H1 (cell line): Measurements from ENCODE around the gene IL17REL. TPM values are rescaled to one million over a fixed set of nuclear protein-coding genes. Genes with fewer than 3 reads are reported as not detected.

Experiments used
- CTCF ChIA-PET: fragments of 300-600 bp; sonication (Branson Sonifier 250); formaldehyde crosslinking; loops from one replicate; lab custom pipeline; 2021; ENCODE audit not compliant: partially characterized antibody; lab: Charles Lee
- POLR2A ChIA-PET: fragments of 300-600 bp; sonication (Branson Sonifier 250); formaldehyde crosslinking; loops from one replicate; lab custom pipeline; 2021; ENCODE audit warnings: inconsistent platforms; ENCODE audit not compliant: partially characterized antibody; lab: Charles Lee
- DNase-seq, 2 experiments: peaks; one replicate each; pipeline versions ENCODE4 v3.0.0 to v3.0.0-alpha.2; 2010 to 2022; ENCODE audit warnings: low spot score in 2 of 2, low read depth in 1 of 2, mixed read lengths in 1 of 2
- FAIRE-seq: peaks from 2 replicates; lab custom pipeline; 2011; peaks lifted over from hg19 to GRCh38; lab: Jason Lieb, UNC
- H2AFZ ChIP-seq: 2 replicates; pipeline ENCODE4 v1.8.1; 2012; ENCODE audit warnings: low read length, inconsistent platforms
- H2AK5ac ChIP-seq: 2 replicates; pipeline ENCODE4 v1.6.1; 2013; ENCODE audit warnings: low read depth, low read length
- H2BK120ac ChIP-seq: replicated peaks from 2 replicates; pipeline ENCODE3; 2013; ENCODE audit warnings: low read depth, low read length, inconsistent platforms
- H2BK12ac ChIP-seq: 2 replicates; pipeline ENCODE4 v1.6.1; 2013; ENCODE audit warnings: low read depth, low read length
- H2BK15ac ChIP-seq: 2 replicates; pipeline ENCODE4 v1.6.1; 2013; ENCODE audit warnings: low read length
- H2BK20ac ChIP-seq: 2 replicates; pipeline ENCODE4 v1.6.1; 2013; ENCODE audit warnings: low read length
- H2BK5ac ChIP-seq: 2 replicates; pipeline ENCODE4 v1.6.1; 2013; ENCODE audit warnings: low read depth, low read length
- H3K14ac ChIP-seq: 2 replicates; pipeline ENCODE4 v1.6.1; 2013; ENCODE audit warnings: inconsistent platforms; ENCODE audit not compliant: insufficient read length
- H3K18ac ChIP-seq: 2 replicates; pipeline ENCODE4 v1.6.1; 2013; ENCODE audit warnings: low read length; ENCODE audit errors: extremely low read depth
- H3K23ac ChIP-seq: 2 replicates; pipeline ENCODE4 v1.6.1; 2013; ENCODE audit warnings: inconsistent platforms; ENCODE audit not compliant: insufficient read length
- H3K23me2 ChIP-seq: 2 replicates; pipeline ENCODE4 v1.6.1; 2013; ENCODE audit warnings: low read depth, low read length
- H3K27ac ChIP-seq: 2 replicates; pipeline ENCODE4 v1.6.1; 2011; ENCODE audit warnings: low read depth, low read length, inconsistent platforms
- H3K27me3 ChIP-seq, 4 experiments: replicated peaks in 1 of 4; 1 replicate in 1 of 4; 2 replicates in 3 of 4; pipeline versions ENCODE4 v1.6.1 to v1.8.1; 2011 to 2013; ENCODE audit warnings: low read length in 3 of 4, mild to moderate bottlenecking in 3 of 4, inconsistent platforms in 2 of 4, mixed read lengths in 2 of 4, moderate library complexity in 1 of 4; ENCODE audit not compliant: control insufficient read depth in 3 of 4, insufficient read depth in 3 of 4; ENCODE audit errors: extremely low read depth in 1 of 4
- H3K36me3 ChIP-seq, 4 experiments: 2 replicates each; pipeline versions ENCODE4 v1.6.1 to v1.8.1; 2011 to 2013; ENCODE audit warnings: mild to moderate bottlenecking in 4 of 4, low read length in 3 of 4, moderate library complexity in 2 of 4, control low read depth in 1 of 4, inconsistent platforms in 1 of 4; ENCODE audit not compliant: insufficient read depth in 4 of 4, control insufficient read depth in 2 of 4
- H3K4ac ChIP-seq: replicated peaks from 2 replicates; pipeline ENCODE3; 2013; ENCODE audit warnings: low read length, low read depth, mixed read lengths, inconsistent platforms; ENCODE audit not compliant: insufficient read length
- H3K4me1 ChIP-seq, 4 experiments: replicated peaks in 1 of 4; 1 replicate in 1 of 4; 2 replicates in 3 of 4; pipeline versions ENCODE4 v1.6.1 to v1.8.1; 2011 to 2013; ENCODE audit warnings: low read length in 3 of 4, inconsistent platforms in 2 of 4, mixed read lengths in 1 of 4; ENCODE audit not compliant: insufficient read depth in 4 of 4, control insufficient read depth in 3 of 4
- H3K4me2 ChIP-seq, 2 experiments: 2 replicates each; pipeline versions ENCODE4 v1.6.1 to v1.8.1; 2011 to 2013; ENCODE audit warnings: low read depth in 2 of 2, low read length in 2 of 2, control low read depth in 1 of 2, inconsistent platforms in 1 of 2, mild to moderate bottlenecking in 1 of 2; ENCODE audit not compliant: insufficient read depth in 1 of 2
- H3K4me3 ChIP-seq, 4 experiments: fragments of 200-600, 300-600 bp in 1 of 4; sonication (generic), shearing (Covaris generic), sonication (Bioruptor Twin) in 1 of 4; 2 replicates each; pipeline versions ENCODE4 v1.5.1 to v1.8.1; 2011 to 2016; ENCODE audit warnings: low read length in 4 of 4, low read depth in 3 of 4, control low read depth in 2 of 4, inconsistent platforms in 2 of 4, mild to moderate bottlenecking in 2 of 4, mixed read lengths in 1 of 4, moderate library complexity in 1 of 4; ENCODE audit not compliant: insufficient read depth in 2 of 4; ENCODE audit errors: extremely low read depth in 1 of 4
- H3K56ac ChIP-seq: replicated peaks from 2 replicates; pipeline ENCODE3; 2013; ENCODE audit warnings: low read depth, mild to moderate bottlenecking, mixed read lengths, low read length, inconsistent platforms; ENCODE audit not compliant: insufficient read length
- H3K79me1 ChIP-seq: 2 replicates; pipeline ENCODE4 v1.6.1; 2013; ENCODE audit warnings: low read depth, low read length, control low read depth
- H3K79me2 ChIP-seq, 2 experiments: 2 replicates each; pipeline versions ENCODE4 v1.6.1 to v1.8.1; 2012 to 2013; ENCODE audit warnings: low read length in 2 of 2, mild to moderate bottlenecking in 2 of 2, inconsistent platforms in 1 of 2; ENCODE audit not compliant: insufficient read depth in 2 of 2, control insufficient read depth in 1 of 2
- H3K9ac ChIP-seq, 4 experiments: replicated peaks in 1 of 4; 1 replicate in 1 of 4; 2 replicates in 3 of 4; pipeline versions ENCODE4 v1.6.1 to v1.8.1; 2011 to 2013; ENCODE audit warnings: low read depth in 3 of 4, low read length in 3 of 4, control low read depth in 2 of 4, mild to moderate bottlenecking in 2 of 4, moderate library complexity in 2 of 4, inconsistent platforms in 1 of 4; ENCODE audit errors: extremely low read depth in 1 of 4
- H3K9me3 ChIP-seq, 2 experiments: 2 replicates each; pipeline versions ENCODE4 v1.6.1 to v1.8.1; 2012 to 2013; ENCODE audit warnings: mild to moderate bottlenecking in 2 of 2, moderate library complexity in 2 of 2, control low read depth in 1 of 2, inconsistent platforms in 1 of 2, low read depth in 1 of 2, low read length in 1 of 2, mixed read lengths in 1 of 2; ENCODE audit not compliant: insufficient read depth in 2 of 2
- H4K20me1 ChIP-seq, 2 experiments: replicated peaks in 1 of 2; 2 replicates each; pipeline versions ENCODE3 to v1.8.1; 2011 to 2013; ENCODE audit warnings: inconsistent platforms in 2 of 2, low read length in 2 of 2, mild to moderate bottlenecking in 1 of 2; ENCODE audit not compliant: insufficient read depth in 2 of 2, control insufficient read depth in 1 of 2
- H4K5ac ChIP-seq: 2 replicates; pipeline ENCODE4 v1.6.1; 2013; ENCODE audit warnings: low read length, low read depth, mixed read lengths, inconsistent platforms; ENCODE audit not compliant: insufficient read length
- H4K8ac ChIP-seq: 2 replicates; pipeline ENCODE4 v1.8.0; 2013; ENCODE audit warnings: mild to moderate bottlenecking, moderate library complexity, low read length, inconsistent platforms; ENCODE audit not compliant: insufficient read depth; ENCODE audit errors: extremely low read depth
- H4K91ac ChIP-seq: replicated peaks from 2 replicates; pipeline ENCODE3; 2013; ENCODE audit warnings: low read length, mixed read lengths, inconsistent platforms; ENCODE audit not compliant: insufficient read length
- BACH1 ChIP-seq: IDR thresholded peaks from 2 replicates; pipeline ENCODE4 v1.6.1; 2012; ENCODE audit warnings: low read length, improper control_type of control experiment
- CBX5 ChIP-seq: fragments of 300-800, 300-1000 bp; sonication (generic); IDR thresholded peaks from 2 replicates; pipeline ENCODE4 v1.7.1; 2016; ENCODE audit warnings: antibody characterized with exemption, low read length, low read depth
- CREB1 ChIP-seq: IDR thresholded peaks from 2 replicates; pipeline ENCODE4 v1.6.1; 2012; ENCODE audit warnings: inconsistent platforms
- EGR1 ChIP-seq: IDR thresholded peaks from 2 replicates; pipeline ENCODE4 v1.6.1; 2011; ENCODE audit warnings: low read depth, low read length, borderline replicate concordance
- KDM5A ChIP-seq: fragments of 200-600 bp; IDR thresholded peaks from 2 replicates; pipeline ENCODE4 v1.7.1; 2012; ENCODE audit warnings: mild to moderate bottlenecking, low read length, inconsistent platforms, mixed read lengths
- SP2 ChIP-seq: IDR thresholded peaks from 2 replicates; pipeline ENCODE4 v1.6.1; 2012; ENCODE audit warnings: mild to moderate bottlenecking, low read length, inconsistent platforms
- SRF ChIP-seq: IDR thresholded peaks from 2 replicates; pipeline ENCODE4 v1.6.1; 2011; ENCODE audit warnings: mild to moderate bottlenecking, low read depth, low read length, moderate library complexity
- TEAD4 ChIP-seq: IDR thresholded peaks from 2 replicates; pipeline ENCODE4 v1.6.1; 2012; ENCODE audit warnings: low read depth, low read length, inconsistent platforms, mixed read lengths
- WGBS, 2 experiments: shearing (Covaris generic) in 1 of 2; methylation state at CpG; one replicate each; pipeline versions ENCODE4 v1.1.6 to v1.1.7; 2013 to 2015; ENCODE audit warnings: low lambda C conversion rate in 2 of 2, mixed read lengths in 2 of 2, inconsistent platforms in 1 of 2, low coverage in 1 of 2, missing lambda C conversion rate in 1 of 2; ENCODE audit not compliant: insufficient replicate concordance in 2 of 2, insufficient coverage in 1 of 2, insufficient read length in 1 of 2; ENCODE audit errors: extremely low coverage in 1 of 2, missing lambda C conversion rate in 1 of 2; 5-methylcytosine and 5-hydroxymethylcytosine counted together
- polyA plus RNA-seq, 7 experiments: library from polyadenylated mRNA; depleted of rRNA in 3 of 7; stranded (reverse) in 5 of 7; unstranded in 2 of 7; fragments of >200 nt in 5 of 7; fragments of 200-250 nt in 2 of 7; gene quantifications; 1 replicate in 5 of 7; 2 replicates in 1 of 7; 4 replicates in 1 of 7; pipeline versions ENCODE4 v1.2.1 to v1.2.3, GENCODE V29; 2011 to 2013; ENCODE audit warnings: missing spikeins in 2 of 7, mixed read lengths in 2 of 7
- total RNA-seq: library from RNA; stranded (reverse); fragmentation: NEBNext Ultra II Directional; extraction: Animal tissue kit (Norgen Biotek cat#: 25700); gene quantifications from 2 replicates; pipeline ENCODE4 v1.2.1, GENCODE V29; 2021
- TF ChIP-seq, protein P1 (sequence below), 3 experiments: IDR thresholded peaks; 1 replicate in 2 of 3; 2 replicates in 1 of 3; pipeline versions ENCODE4 v1.5.1 to v1.6.1; 2011; ENCODE audit warnings: low read length in 3 of 3, mild to moderate bottlenecking in 3 of 3, inconsistent platforms in 2 of 3, low read depth in 1 of 3, moderate library complexity in 1 of 3; ENCODE audit not compliant: insufficient read depth in 1 of 3; ENCODE audit errors: control extremely low read depth in 1 of 3
- TF ChIP-seq, protein P2 (sequence below): IDR thresholded peaks from 2 replicates; pipeline ENCODE4 v1.6.1; 2011; ENCODE audit warnings: low read depth, mild to moderate bottlenecking, low read length; ENCODE audit not compliant: insufficient read depth

Gene IL17REL
- total and polyA plus RNA-seq, 2 of the 8 experiments (the other 6 are each of a cell fraction or from before 2014, with no cell fraction given): 0.15 to 0.20 TPM

DNA sequence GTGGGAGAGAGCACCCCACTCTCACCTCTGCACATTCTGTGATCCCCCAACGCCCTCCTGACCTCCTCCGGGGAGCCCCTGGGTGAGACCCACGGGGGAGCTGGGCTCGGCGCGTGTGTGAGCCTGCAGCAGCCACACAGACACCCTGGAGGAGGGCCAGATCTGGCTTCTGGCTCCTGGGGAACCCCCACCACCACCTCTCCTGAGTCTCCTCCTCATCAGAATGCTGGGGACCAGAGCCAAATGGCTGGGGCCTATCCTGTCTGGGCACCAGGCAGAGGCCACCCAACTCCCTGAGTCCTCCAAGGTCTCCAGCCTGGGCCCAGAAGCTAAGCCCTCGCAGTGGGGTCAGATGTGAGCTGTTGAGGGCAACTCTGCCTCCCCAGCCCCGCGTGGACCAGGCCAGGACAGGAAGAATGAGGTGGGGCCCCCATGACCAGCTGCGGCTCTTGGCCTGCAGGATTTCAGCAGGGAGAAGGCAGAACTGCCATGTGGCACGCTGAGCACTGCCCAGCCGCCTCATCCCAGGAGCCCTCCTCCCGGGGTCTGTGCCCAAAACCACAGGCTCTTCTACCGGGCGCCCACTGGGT, 57.5 kb downstream of the IL17REL start:
- H3K4me3 ChIP-seq: no peak overlapping the region
- no peak overlapping the region for H3K14ac ChIP-seq
- no peaks in the 10 kb centered on the region for H3K79me1 ChIP-seq
- no peak overlapping the region for H4K5ac ChIP-seq
- FAIRE-seq (no peak), DNase-seq (no peak)
- no peak overlapping the region for H3K27ac ChIP-seq
- no peaks in the 10 kb centered on the region; the same call in 1 of the 2 replicates for H3K23me2 ChIP-seq
- no peak overlapping the region for H3K18ac ChIP-seq
- H3K9me3 ChIP-seq: no peaks in the 10 kb centered on the region
- H2BK5ac ChIP-seq: no peak overlapping the region
- no peaks in the 10 kb centered on the region for H3K79me2 ChIP-seq
- H2BK15ac ChIP-seq: no peak overlapping the region
- peaks cover 0 to 19% (median 10%) of the 10 kb centered on the region in 4 experiments; a peak in 5 of 7 replicates for H3K4me1 ChIP-seq
- ChIA-PET CTCF (interaction anchor here (1.5 to 1.8 kb wide), 2 partner anchors 16 to 28 kb away, joined by 5 to 6 read pairs; no protein-coding TSS in a partner anchor), POLR2A (interaction anchor here (1.0 to 2.5 kb wide), 5 partner anchors 9 to 36 kb away, joined by 3 to 7 read pairs (median 4); partner anchors contain the start of gene CRELD2)
- H3K27me3 ChIP-seq: peaks cover 0 to 10% (median 6%) of the 10 kb centered on the region in 4 experiments; a peak in 6 of 7 replicates
- no peak overlapping the region for H2BK120ac ChIP-seq
- no peak overlapping the region for H3K4me2 ChIP-seq
- no peaks in the 10 kb centered on the region for H3K36me3 ChIP-seq
- no peak overlapping the region for H3K23ac ChIP-seq
- no peak overlapping the region for H2AFZ ChIP-seq
- no peak overlapping the region for H4K91ac ChIP-seq
- H2BK12ac ChIP-seq: no peak overlapping the region
- H4K20me1 ChIP-seq: peaks cover 0 to 5% of the 10 kb centered on the region in 2 experiments
- no peak overlapping the region for H3K56ac ChIP-seq
- no peak overlapping the region for H3K4ac ChIP-seq
- H3K9ac ChIP-seq: no peak overlapping the region
- WGBS, 2 experiments: 91% methylated on average over 15 of the region's 15 CpGs; no CpG with 5 or more reads in 1 of the 2 experiments
- no peak overlapping the region for H2BK20ac ChIP-seq
- no peak overlapping the region for H2AK5ac ChIP-seq
- H4K8ac ChIP-seq: 0 out of 2 replicates have a peak overlapping the region, but pooled peaks have one; percentile 25
- TF ChIP-seq, protein P1, sequence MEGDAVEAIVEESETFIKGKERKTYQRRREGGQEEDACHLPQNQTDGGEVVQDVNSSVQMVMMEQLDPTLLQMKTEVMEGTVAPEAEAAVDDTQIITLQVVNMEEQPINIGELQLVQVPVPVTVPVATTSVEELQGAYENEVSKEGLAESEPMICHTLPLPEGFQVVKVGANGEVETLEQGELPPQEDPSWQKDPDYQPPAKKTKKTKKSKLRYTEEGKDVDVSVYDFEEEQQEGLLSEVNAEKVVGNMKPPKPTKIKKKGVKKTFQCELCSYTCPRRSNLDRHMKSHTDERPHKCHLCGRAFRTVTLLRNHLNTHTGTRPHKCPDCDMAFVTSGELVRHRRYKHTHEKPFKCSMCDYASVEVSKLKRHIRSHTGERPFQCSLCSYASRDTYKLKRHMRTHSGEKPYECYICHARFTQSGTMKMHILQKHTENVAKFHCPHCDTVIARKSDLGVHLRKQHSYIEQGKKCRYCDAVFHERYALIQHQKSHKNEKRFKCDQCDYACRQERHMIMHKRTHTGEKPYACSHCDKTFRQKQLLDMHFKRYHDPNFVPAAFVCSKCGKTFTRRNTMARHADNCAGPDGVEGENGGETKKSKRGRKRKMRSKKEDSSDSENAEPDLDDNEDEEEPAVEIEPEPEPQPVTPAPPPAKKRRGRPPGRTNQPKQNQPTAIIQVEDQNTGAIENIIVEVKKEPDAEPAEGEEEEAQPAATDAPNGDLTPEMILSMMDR (IDR thresholded peaks at IDR 0.05; ENCODE audit: control extremely low read depth in 1 of 3, insufficient read depth in 1 of 3, low read depth in 1 of 3, low read length in 3 of 3): no peak
- TF ChIP-seq KDM5A (no peak), CBX5 (no peak), EGR1 (no peak), CREB1 (no peak), SP2 (no peak), SRF (no peak), TEAD4 (no peak), BACH1 (no peak)
- TF ChIP-seq, protein P2, sequence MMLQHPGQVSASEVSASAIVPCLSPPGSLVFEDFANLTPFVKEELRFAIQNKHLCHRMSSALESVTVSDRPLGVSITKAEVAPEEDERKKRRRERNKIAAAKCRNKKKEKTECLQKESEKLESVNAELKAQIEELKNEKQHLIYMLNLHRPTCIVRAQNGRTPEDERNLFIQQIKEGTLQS: no peak
